OCI-LY1 (cell line): Measurements from ENCODE around the gene SLC35B2.
A peak's percentile ranks its signal among the peaks of the same experiment; 100 is the strongest.

ENCODE experiments used
- H2AFZ ChIP-seq: fragments of 200-600 bp; sonication (generic), shearing (Covaris generic); 2 replicates; pipeline ENCODE4 v1.6.0; 2014; ENCODE audit warnings: antibody characterized with exemption, mild to moderate bottlenecking, low read length
- H3F3A ChIP-seq: fragments of 200-600 bp; sonication (generic), shearing (Covaris generic); 2 replicates; pipeline ENCODE4 v1.6.0; 2014; ENCODE audit warnings: mild to moderate bottlenecking, antibody characterized with exemption, low read length, moderate library complexity; ENCODE audit not compliant: insufficient read depth
- H3K27ac ChIP-seq: fragments of 200-600 bp; sonication (generic); 2 replicates; pipeline ENCODE4 v1.5.1; 2014; ENCODE audit warnings: low read length, mixed run types, mild to moderate bottlenecking, low read depth; ENCODE audit not compliant: poor library complexity, severe bottlenecking
- H3K27me3 ChIP-seq: fragments of 200-600 bp; sonication (generic); 2 replicates; pipeline ENCODE4 v1.6.0; 2014; ENCODE audit warnings: antibody characterized with exemption, mild to moderate bottlenecking, low read length, moderate library complexity; ENCODE audit not compliant: insufficient read depth
- H3K36me3 ChIP-seq: fragments of 200-600 bp; sonication (generic); 2 replicates; pipeline ENCODE4 v1.6.1; 2014; ENCODE audit warnings: mild to moderate bottlenecking, antibody characterized with exemption, low read length, moderate library complexity, mixed read lengths; ENCODE audit not compliant: insufficient read depth
- H3K4me1 ChIP-seq: fragments of 200-600 bp; sonication (generic); 2 replicates; pipeline ENCODE4 v1.5.1; 2014; ENCODE audit warnings: mild to moderate bottlenecking, low read length, moderate library complexity; ENCODE audit not compliant: insufficient read depth, severe bottlenecking
- H3K4me2 ChIP-seq: fragments of 200-600 bp; sonication (generic), shearing (Covaris generic); 2 replicates; pipeline ENCODE4 v1.6.1; 2014; ENCODE audit warnings: low read length
- H3K4me3 ChIP-seq: fragments of 200-600 bp; sonication (generic); 2 replicates; pipeline ENCODE4 v1.5.1; 2014; ENCODE audit warnings: low read length, low read depth, mild to moderate bottlenecking, mixed read lengths; ENCODE audit not compliant: poor library complexity, severe bottlenecking
- H3K79me2 ChIP-seq: fragments of 200-600 bp; shearing (Covaris generic); 2 replicates; pipeline ENCODE4 v1.6.1; 2016; ENCODE audit warnings: mixed run types, low read length, mixed read lengths; ENCODE audit not compliant: insufficient read depth
- H3K9ac ChIP-seq: fragments of 200-600 bp; sonication (generic), shearing (Covaris generic); 2 replicates; pipeline ENCODE4 v1.6.1; 2014; ENCODE audit warnings: mild to moderate bottlenecking, low read length, mixed read lengths
- H3K9me2 ChIP-seq: fragments of 200-600 bp; sonication (generic), shearing (Covaris generic); 2 replicates; pipeline ENCODE4 v1.6.1; 2014; ENCODE audit warnings: low read depth, mild to moderate bottlenecking, low read length, mixed read lengths
- H3K9me3 ChIP-seq: fragments of 200-600 bp; shearing (Covaris generic); 2 replicates; pipeline ENCODE4 v1.6.1; 2014; ENCODE audit warnings: low read length, mixed read lengths
- H4K20me1 ChIP-seq: fragments of 200-600 bp; sonication (generic), shearing (Covaris generic); 2 replicates; pipeline ENCODE4 v1.6.0; 2016; ENCODE audit warnings: mild to moderate bottlenecking, low read length; ENCODE audit not compliant: insufficient read depth
- CTCF ChIP-seq: fragments of 200-600 bp; sonication (generic), shearing (Covaris generic); IDR thresholded peaks from 2 replicates; pipeline ENCODE4 v1.5.1; 2017; ENCODE audit warnings: mild to moderate bottlenecking, antibody characterized with exemption, low read length, moderate library complexity, mixed read lengths
- EZH2 ChIP-seq: fragments of 200-600 bp; sonication (generic), shearing (Covaris generic); IDR thresholded peaks from 2 replicates; pipeline ENCODE4 v1.8.0; 2017; ENCODE audit warnings: borderline replicate concordance, mixed run types, mild to moderate bottlenecking, antibody characterized with exemption, low read length, moderate library complexity, mixed read lengths

The SLC35B2 gene

GRCh38 chr6:44226368-44227147 is 30.8 kb downstream of the SLC35B2 start:
- Histone ChIP-seq H3K9me3 (no peaks in the 10 kb centered on the region), H2AFZ (no peak overlapping the region), H3K27me3 (no peaks in the 10 kb centered on the region), H3K36me3 (peaks cover 31% of the 10 kb centered on the region), H3K79me2 (no peaks in the 10 kb centered on the region), H4K20me1 (no peaks in the 10 kb centered on the region), H3K4me2 (peak overlapping the region; percentile 73), H3K9me2 (no peaks in the 10 kb centered on the region), H3K9ac (peak overlapping the region; percentile 31; the same call in 1 of the 2 replicates), H3K4me3 (peak overlapping the region; percentile 28), H3F3A (no peaks in the 10 kb centered on the region), H3K27ac (peak overlapping the region; percentile 45), H3K4me1 (peaks cover 36% of the 10 kb centered on the region)
- no peak for TF ChIP-seq CTCF
- no peak for TF ChIP-seq EZH2

- Histone ChIP-seq H3K27me3 (no peaks in the 10 kb centered on the region), H3K4me2 (peak overlapping the region; percentile 73), H3K9me3 (no peaks in the 10 kb centered on the region), H4K20me1 (no peaks in the 10 kb centered on the region), H3F3A (no peaks in the 10 kb centered on the region), H3K9ac (peak overlapping the region; percentile 31; the same call in 1 of the 2 replicates), H3K27ac (peak overlapping the region; percentile 45), H3K36me3 (peaks cover 24% of the 10 kb centered on the region), H3K79me2 (no peaks in the 10 kb centered on the region), H2AFZ (no peak overlapping the region), H3K9me2 (no peaks in the 10 kb centered on the region), H3K4me3 (peak overlapping the region; percentile 89), H3K4me1 (peaks cover 39% of the 10 kb centered on the region)
- TF ChIP-seq CTCF: no peak
- TF ChIP-seq EZH2: no peak
Measured at GRCh38 chr6:44225579-44226325, 31.6 kb downstream of the SLC35B2 start.

- peaks cover 42% of the 10 kb centered on the region for H3K4me1 ChIP-seq
- H3K27ac ChIP-seq: peak overlapping the region; percentile 12
- peak overlapping the region; percentile 93; the same call in 1 of the 2 replicates for H3K9ac ChIP-seq
- no peaks in the 10 kb centered on the region for H4K20me1 ChIP-seq
- no peak overlapping the region for H2AFZ ChIP-seq
- peaks cover 16% of the 10 kb centered on the region for H3K36me3 ChIP-seq
- no peaks in the 10 kb centered on the region for H3K9me2 ChIP-seq
- H3F3A ChIP-seq: peaks cover 3% of the 10 kb centered on the region; the same call in 1 of the 2 replicates
- peak overlapping the region; percentile 89 for H3K4me3 ChIP-seq
- no peaks in the 10 kb centered on the region for H3K9me3 ChIP-seq
- H3K79me2 ChIP-seq: no peaks in the 10 kb centered on the region
- peak overlapping the region; percentile 73 for H3K4me2 ChIP-seq
- no peaks in the 10 kb centered on the region for H3K27me3 ChIP-seq
- no peak for TF ChIP-seq CTCF
- TF ChIP-seq EZH2: no peak
Measured at GRCh38 chr6:44224965-44225305, 32.4 kb downstream of the SLC35B2 start.
